Left lung (tissue), 10 donors: ENCODE results near the gene UACA. TPM values are rescaled to one million over a fixed set of nuclear protein-coding genes. Genes with fewer than 3 reads are reported as not detected.
"Not testable (repeated sequence)": the region's sequence is repeated elsewhere in the genome, so short reads cannot be mapped to it uniquely, and the experiment has no call there.

Experiments
- ATAC-seq: fragments of 200-7000 bp; cut with Tn5 transposase; one replicate; pipeline ENCODE4 v1.9.1; 2020; ENCODE audit warnings: moderate library complexity
- DNase-seq, 4 donors: peaks; one replicate each; pipeline ENCODE4 v3.0.0-alpha.2; 2013 to 2020
- H3K27ac ChIP-seq, 2 donors: fragments of 200-600 bp; sonication (generic) in 1 of 2; one replicate each; pipeline versions ENCODE4 v1.5.0 to v1.8.0; 2020 to 2021
- H3K27me3 ChIP-seq, 2 donors: fragments of 200-600 bp; sonication (generic) in 1 of 2; one replicate each; pipeline versions ENCODE4 v1.5.0 to v1.8.0; 2020 to 2021
- H3K36me3 ChIP-seq, 2 donors: fragments of 200-600 bp; sonication (generic) in 1 of 2; one replicate each; pipeline versions ENCODE4 v1.5.0 to v1.8.0; 2020 to 2021
- H3K4me1 ChIP-seq, 2 donors: fragments of 200-600 bp; one replicate each; pipeline ENCODE4 v1.8.0; 2021
- H3K4me3 ChIP-seq, 2 donors: fragments of 200-600 bp; sonication (generic) in 1 of 2; one replicate each; pipeline versions ENCODE4 v1.5.0 to v1.8.0; 2020 to 2021; ENCODE audit warnings: mild to moderate bottlenecking in 1 of 2
- H3K9me3 ChIP-seq, 2 donors: fragments of 200-600 bp; sonication (generic) in 1 of 2; one replicate each; pipeline versions ENCODE4 v1.5.0 to v1.8.0; 2020 to 2021
- intact Hi-C, 2 donors: fragments of 100-400 bp; cut with DNase I; formaldehyde crosslinking; loops; one replicate each; pipeline versions ENCODE4 v1.11.2 to v1.14.2; 2022
- polyA plus RNA-seq, 6 donors: library from polyadenylated mRNA; unstranded; fragments of 120-200 nt; gene quantifications; one replicate each; pipeline ENCODE4 v1.2.1, GENCODE V29; 2013; ENCODE audit not compliant: insufficient read length in 6 of 6
- total RNA-seq, 2 donors: library from RNA; stranded (reverse); fragmentation: NEBNext Ultra II Directional; extraction: Animal tissue kit (Norgen Biotek cat#: 25700); gene quantifications; one replicate each; pipeline ENCODE4 v1.2.1, GENCODE V29; 2021
- TF ChIP-seq, protein P1 (sequence below), 2 donors: fragments of 200-600 bp; sonication (generic) in 1 of 2; IDR thresholded peaks; one replicate each; pipeline versions ENCODE4 v1.5.0 to v1.8.0; 2021; ENCODE audit warnings: antibody characterized with exemption in 2 of 2
- donor health status: DM: no; HTN: yes; CAD: no.
- donor health status: DM: no; HTN: no; CAD: no.

The UACA gene
- total and polyA plus RNA-seq, 8 donors: 43.2 to 133 (median 121) TPM

DNA sequence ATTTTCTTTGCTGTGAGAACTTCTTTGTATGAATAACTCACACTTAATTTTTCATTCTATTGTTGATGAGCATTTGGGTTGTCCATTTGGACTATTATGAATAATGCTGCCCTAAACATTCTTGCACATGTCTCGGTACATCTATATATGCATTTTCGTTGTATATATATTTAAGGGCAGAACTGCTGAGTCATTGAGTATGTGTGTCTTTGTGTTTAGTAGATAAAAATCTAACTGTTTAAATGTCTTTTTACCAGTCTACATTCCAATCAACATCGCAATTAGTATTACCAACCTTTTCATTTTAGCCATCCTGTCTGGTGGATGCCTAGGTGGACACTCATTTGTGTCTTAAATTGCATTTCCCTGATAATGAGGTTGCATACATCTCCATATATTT is 144.4 kb downstream of the UACA start:
- TF ChIP-seq, protein P1, sequence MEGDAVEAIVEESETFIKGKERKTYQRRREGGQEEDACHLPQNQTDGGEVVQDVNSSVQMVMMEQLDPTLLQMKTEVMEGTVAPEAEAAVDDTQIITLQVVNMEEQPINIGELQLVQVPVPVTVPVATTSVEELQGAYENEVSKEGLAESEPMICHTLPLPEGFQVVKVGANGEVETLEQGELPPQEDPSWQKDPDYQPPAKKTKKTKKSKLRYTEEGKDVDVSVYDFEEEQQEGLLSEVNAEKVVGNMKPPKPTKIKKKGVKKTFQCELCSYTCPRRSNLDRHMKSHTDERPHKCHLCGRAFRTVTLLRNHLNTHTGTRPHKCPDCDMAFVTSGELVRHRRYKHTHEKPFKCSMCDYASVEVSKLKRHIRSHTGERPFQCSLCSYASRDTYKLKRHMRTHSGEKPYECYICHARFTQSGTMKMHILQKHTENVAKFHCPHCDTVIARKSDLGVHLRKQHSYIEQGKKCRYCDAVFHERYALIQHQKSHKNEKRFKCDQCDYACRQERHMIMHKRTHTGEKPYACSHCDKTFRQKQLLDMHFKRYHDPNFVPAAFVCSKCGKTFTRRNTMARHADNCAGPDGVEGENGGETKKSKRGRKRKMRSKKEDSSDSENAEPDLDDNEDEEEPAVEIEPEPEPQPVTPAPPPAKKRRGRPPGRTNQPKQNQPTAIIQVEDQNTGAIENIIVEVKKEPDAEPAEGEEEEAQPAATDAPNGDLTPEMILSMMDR (IDR thresholded peaks at IDR 0.05): no peak
- Histone ChIP-seq H3K4me1 (no peaks in the 10 kb centered on the region), H3K27ac (no peak overlapping the region), H3K36me3 (no peaks in the 10 kb centered on the region), H3K9me3 (peaks cover 0 to 21% of the 10 kb centered on the region in 2 donors), H3K27me3 (no peaks in the 10 kb centered on the region), H3K4me3 (no peak overlapping the region)
- DNase-seq: no peak
- intact Hi-C loops: no loop called here
- ATAC-seq: no peak

DNA sequence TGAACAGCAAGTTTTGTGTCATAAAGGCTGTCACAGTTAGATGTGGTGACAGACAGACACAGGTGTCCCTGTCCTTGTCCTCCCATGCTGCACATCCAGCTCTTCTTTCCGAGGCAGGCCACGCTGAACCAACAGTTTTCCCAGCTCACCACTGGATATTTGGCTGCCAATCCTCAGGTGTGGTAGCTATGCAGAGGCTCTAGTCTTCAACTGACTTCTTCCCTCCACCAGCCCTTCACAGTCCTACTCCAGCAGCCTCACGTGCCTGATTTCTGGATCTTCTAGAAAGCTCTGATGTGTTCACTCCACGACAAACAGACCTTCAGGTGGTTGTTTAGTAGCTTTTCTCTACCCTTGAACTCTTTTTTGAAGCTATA is 145.5 kb downstream of the UACA start:
- H3K36me3 ChIP-seq: no peaks in the 10 kb centered on the region

DNA sequence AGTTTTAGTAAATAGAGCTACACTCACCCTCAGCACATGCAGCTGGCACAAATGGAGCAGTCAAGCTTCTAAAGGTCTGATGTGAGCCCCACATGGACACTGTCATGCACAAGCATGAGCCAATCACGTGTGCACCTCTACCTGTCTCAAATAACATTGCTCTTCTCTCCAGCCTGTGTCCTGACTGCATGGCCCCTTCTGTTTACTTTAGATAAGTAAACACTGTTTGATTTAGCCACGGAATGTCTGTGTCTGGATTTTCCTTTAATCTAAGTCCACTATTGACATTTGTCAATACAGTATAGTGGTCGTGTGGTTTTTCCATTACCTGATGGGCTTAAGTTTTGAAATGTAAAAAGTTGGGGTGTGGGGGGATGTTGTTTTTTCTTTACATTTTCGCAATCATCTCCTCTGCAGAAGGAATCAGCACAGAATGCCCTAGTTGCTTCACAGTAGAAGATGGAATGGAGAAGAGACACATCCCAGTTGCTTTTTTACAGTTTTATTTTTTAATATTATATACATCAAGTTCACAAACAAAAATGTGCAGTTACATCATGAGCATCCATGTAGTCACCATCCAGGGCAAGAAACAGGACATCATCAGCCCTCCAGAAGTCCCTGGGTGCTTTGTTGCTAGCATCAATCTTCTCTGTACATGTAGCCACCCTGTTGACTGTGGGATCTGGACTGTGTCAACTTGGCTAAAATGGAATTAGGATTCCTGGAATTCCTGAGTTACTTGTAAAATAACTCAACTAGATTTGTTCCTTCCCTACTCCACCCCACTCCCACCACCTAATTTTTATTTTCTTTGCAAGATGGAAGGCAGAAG is 146.1 kb downstream of the UACA start:
- DNase-seq: no peak
- intact Hi-C loops: no loop called here
- no peak overlapping the region for H3K27ac ChIP-seq
- ATAC-seq: no peak
- TF ChIP-seq, protein P1 (IDR thresholded peaks at IDR 0.05): no peak
- no peaks in the 10 kb centered on the region for H3K27me3 ChIP-seq
- no peak overlapping the region for H3K4me3 ChIP-seq
- H3K9me3 ChIP-seq: peaks cover 0 to 5% of the 10 kb centered on the region in 2 donors
- no peaks in the 10 kb centered on the region for H3K4me1 ChIP-seq
- H3K36me3 ChIP-seq: no peaks in the 10 kb centered on the region

More for the DNA sequence above, 145.5 kb downstream of the UACA start:
- TF ChIP-seq, protein P1 (IDR thresholded peaks at IDR 0.05): no peak
- Histone ChIP-seq H3K4me3 (no peak overlapping the region), H3K27me3 (no peaks in the 10 kb centered on the region), H3K27ac (no peak overlapping the region), H3K9me3 (peaks cover 0 to 11% of the 10 kb centered on the region in 2 donors), H3K4me1 (no peaks in the 10 kb centered on the region)
- intact Hi-C loops: no loop called here
- DNase-seq: no peak
- ATAC-seq: no peak

DNA sequence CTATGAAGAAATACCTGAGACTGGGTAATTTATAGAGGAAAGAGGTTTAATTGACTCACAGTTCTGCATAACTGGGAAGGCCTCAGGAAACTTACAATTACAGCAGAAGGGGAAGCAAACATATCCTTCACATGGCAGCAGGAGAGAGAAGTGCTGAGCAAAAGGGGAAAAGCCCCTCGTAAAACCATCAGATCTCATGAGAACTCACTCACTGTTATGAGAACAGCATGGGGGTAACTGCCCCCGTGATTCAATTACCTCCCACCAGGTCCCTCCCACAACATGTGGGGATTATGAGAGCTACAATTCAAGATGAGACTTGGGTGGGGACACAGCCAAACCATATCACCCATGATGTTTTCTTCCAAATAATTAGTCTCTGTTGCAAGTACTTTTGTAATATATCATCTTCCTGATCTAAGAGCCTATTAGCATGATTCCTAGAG is 147.0 kb downstream of the UACA start:
- H3K4me1 ChIP-seq, H3K27ac ChIP-seq, H3K9me3 ChIP-seq, H3K4me3 ChIP-seq, intact Hi-C loops, H3K36me3 ChIP-seq, ATAC-seq, H3K27me3 ChIP-seq, DNase-seq: not testable (repeated sequence)

DNA sequence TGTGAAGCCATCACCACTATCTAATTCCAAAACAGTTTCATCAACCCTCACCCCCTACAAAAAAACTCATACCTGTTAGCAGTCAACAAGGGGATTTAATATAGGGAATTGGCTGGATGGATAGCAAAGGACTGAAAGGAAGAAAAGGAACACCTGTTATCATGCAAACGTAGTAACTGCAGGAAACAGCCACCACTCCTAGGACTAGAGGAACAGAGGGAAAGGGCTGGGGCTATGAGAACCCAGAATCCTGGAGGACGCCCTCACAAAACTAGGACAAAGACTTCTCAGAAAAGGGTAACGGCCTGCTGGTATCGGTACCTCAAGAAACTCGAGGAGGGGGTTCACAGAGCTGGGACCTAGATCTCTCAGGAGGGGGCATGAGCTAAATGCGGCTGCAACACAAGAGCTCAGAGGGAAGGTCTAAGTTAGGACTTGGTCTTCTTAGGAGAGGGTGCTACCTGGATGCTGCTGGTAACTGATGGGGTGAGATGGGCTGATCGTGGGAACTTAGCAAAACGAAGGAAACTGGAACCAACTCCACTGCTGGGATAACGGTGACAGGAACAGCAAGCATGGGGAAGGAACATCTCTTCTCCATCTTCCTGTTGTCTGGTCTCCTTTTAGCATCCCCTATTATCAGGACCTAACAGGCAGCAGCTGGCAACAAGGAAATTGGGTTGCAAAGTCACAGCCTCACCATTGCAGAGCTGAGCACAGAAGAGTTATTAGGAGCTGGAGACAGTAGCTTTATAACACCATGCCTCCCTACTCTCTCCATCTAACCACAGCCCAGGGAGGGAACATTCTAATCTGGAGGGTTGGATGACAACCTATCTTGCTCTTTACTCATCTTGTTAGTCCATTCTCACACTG is 147.7 kb downstream of the UACA start:
- Histone ChIP-seq H3K36me3 (no peaks in the 10 kb centered on the region), H3K9me3 (no peaks in the 10 kb centered on the region), H3K4me3 (no peak overlapping the region), H3K27me3 (no peaks in the 10 kb centered on the region), H3K27ac (no peak overlapping the region), H3K4me1 (no peaks in the 10 kb centered on the region)
- TF ChIP-seq, protein P1 (IDR thresholded peaks at IDR 0.05): no peak
- intact Hi-C loops: no loop called here
- no peak for ATAC-seq
- no peak for DNase-seq
